ENCODE data around the gene UBE2L6.

Gene UBE2L6

DNA sequence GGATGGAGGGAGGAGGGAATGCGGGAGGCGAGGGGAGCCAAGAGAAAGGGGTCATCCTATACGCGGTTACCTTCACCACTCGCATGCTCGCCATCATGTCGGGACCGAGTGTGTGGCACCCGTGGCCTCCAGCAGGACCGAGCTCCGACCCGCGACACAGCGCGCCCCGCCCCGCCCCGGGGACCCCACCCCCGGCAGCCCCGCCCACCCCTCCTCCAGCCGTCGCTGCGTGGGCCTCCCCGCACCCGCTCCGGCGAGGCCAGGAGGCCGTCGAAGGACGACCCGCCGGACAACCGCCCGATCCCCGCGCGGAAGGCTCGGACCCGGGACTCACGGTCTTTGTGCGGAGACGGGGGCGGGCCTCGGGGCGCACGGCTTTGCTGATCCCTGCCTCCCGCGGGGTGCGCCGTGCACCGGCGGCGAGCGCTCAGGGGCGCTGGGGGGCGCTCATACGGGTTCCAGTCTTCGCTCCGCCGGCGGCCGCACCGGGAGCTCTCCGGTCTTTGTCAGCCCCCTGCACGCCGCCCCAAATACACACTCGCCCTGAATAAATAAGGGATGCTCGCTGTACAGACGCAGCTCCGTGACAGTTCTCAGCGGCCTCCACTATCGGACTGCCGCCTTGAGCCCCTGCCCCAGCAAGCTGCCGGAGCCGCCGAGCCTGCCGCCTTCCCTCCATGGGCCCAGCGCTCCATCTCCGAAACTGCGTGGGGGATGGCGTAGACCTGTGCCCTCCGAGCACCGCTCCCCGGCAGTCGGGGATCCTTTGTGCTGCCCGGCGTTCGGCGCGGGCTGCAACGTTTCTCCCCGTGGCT lies at the start of gene UBE2L6:
Gene UBE2L6, minus strand, starts transcription at position 158 of the 815 bp plus-strand sequence. Its CDS starts 61 bp downstream, at position 97.
- peak; percentile 45 to 69 for DNase-seq

DNA sequence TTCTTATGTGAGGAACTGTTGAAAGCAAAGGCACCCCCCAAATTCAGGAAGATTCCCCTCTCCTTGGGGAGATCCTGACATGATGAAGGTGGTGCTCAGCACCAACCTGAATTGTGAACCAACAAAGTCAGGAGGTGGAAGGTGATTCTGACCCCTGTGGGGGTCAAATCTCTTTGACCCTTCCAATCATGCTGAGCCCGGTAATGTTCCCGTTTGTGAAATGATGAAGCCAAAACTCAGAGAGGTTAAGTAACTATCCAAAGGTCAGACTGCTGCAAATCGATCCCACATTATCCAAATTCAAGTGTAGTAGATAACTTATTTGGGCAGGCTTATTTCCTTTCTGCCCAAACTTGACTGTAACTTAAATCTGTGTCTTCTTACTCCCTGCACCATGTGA lies 49.1 kb upstream of the UBE2L6 start:
- DNase-seq = no peak

DNA sequence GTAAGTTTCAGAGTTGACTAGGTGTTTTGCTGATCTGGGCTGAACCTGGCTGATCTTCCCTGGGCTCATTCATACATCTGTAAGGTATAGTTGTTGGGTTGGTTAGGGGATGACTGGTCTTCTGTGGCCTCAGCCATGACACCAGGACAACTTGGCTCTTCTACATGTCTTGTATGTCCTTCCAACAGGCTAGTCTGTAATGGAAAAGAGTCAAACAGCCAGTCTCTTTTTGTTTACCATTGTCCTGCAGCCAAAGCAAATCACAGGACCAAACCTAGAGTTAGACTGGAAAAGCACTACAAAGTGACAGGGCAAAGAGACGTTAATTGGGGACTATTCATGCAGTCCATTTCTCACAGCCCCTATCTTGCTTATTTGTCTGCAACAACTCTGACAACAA lies 47.8 kb upstream of the UBE2L6 start:
- no peak for DNase-seq

DNA sequence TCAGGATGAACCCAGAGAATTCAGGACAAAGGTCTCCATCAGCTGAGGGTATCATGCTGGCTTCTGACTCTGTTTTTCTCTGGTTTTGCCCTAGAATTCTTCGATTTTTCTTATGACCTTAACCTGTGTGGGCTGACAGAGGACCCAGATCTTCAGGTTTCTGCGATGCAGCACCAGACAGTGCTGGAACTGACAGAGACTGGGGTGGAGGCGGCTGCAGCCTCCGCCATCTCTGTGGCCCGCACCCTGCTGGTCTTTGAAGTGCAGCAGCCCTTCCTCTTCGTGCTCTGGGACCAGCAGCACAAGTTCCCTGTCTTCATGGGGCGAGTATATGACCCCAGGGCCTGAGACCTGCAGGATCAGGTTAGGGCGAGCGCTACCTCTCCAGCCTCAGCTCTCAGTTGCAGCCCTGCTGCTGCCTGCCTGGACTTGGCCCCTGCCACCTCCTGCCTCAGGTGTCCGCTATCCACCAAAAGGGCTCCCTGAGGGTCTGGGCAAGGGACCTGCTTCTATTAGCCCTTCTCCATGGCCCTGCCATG lies 46.8 kb upstream of the UBE2L6 start:
- DNase-seq = no peak

DNA sequence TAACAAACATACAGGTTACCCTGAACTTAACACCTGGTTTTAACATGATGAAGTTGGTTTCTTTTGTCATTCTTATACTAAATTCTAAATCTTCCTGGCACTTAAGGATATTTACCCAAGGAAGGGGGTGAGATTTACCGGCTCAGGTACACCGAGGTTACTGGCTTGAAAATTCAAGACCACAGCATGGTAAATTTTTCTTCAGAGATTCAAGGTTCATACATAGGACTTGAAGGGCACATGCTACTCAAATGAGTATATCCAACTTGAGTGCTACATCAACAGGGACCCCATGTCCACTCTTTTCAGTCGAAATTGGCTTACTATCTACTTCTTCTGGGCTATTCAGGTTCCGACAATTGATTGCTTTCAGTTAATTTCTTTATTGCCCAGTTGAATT lies 42.7 kb upstream of the UBE2L6 start:
- no peak for DNase-seq

DNA sequence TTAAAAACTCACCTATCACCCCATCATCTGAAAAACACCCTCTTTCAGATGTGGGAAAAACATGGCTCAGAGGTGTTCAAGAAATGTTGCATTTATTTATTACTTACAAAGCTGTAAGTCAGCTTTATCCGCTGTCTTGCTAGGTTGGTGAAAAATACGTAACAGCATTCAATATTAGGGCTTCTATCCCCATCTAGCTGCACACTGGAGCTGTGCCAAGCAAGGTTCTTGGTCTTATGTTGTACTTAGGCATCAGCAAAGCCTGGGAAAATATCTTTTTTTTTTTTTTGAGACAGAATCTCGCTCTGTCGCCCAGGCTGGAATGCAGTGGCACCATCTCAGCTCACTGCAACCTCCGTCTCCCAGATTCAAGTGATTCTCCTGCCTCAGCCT lies 37.6 kb upstream of the UBE2L6 start:
- no peak for DNase-seq

DNA sequence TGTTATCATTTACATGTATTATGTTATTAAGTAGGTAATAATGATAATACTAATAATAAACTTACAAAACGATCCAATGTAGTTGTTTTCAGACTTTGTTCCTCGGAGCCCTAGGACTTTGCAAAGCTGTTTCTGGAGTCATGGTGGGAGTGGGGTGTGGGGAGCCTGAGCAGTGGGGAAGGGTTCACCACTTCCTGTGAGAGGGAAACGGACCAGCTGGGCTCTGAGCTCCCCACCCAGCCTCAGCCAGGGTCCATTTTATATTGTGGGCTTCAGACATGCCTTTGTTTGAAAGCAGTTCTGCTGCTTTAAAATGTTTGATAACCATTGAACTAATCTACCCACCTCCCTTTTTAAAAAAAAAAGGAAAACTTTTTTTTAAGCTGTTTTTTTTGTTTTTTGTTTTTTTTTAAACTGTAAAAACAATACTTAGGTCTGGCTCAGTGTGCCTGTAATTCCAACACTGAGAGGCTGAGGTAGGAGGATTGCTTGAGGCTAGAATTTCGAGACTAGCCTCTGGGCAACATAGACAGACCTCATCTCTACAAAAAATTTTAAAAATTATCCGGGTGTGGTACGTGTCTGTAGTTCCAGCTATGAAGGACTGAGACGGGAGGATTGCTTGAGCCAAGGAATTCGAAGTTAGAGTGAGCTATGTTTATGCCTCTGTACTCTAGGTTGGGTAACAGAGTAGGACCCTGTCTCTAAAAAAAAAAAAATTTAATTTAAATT lies 37.0 kb upstream of the UBE2L6 start:
- no peak for DNase-seq

DNA sequence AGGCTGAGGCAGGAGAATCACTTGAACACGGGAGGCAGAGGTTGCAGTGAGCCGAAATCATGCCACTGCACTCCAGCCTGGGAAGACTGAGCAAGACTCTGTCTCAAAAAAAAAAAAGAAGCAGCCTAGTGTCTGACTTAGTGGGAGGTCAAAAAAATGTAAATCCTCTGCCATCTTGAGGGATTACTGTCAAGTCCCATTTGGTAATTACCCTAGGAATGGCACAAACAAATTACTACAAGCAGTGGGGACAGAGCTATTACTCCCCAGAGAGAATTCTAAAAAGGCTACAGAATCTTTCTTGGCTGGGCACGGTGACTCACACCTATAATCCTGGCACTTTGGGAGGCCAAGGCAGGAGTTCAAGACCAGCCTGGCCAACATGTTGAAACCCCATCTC lies 33.8 kb upstream of the UBE2L6 start:
- DNase-seq = no peak

DNA sequence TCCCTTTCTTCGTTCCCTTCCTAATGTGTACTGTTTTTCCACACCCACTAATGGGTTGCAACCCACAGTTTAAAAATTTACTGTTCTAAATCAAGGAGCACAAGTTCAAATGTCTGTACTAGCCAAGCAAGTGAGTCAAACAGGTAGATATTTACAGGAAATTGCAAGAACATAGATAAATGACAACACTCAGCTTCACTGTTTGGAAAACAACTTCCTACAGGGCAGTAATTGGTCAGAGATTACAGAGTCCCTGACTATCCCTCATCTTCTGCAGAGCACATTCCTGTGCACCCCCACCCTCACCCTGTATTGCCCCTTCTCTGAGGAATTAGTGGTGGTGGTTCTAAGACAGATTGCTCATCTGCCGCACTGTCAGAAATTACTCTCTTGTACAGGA lies 31.9 kb upstream of the UBE2L6 start:
- no peak for DNase-seq

DNA sequence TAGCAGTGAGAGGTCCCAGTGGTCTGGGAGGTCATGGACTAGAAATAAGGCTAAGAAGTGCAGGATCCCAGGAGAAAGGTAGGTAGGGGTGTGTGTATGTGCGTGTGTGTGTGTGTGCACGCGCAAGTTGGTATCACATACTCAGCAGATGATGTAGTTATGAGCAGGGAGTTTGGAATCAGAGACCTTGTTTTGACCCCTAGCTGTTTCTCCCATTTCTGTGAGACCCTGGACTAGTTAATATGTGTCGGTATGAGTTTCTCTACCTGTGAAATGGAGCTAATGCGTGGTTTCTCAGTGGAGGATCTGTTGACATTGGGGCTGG lies 31.3 kb upstream of the UBE2L6 start:
- no peak for DNase-seq

DNA sequence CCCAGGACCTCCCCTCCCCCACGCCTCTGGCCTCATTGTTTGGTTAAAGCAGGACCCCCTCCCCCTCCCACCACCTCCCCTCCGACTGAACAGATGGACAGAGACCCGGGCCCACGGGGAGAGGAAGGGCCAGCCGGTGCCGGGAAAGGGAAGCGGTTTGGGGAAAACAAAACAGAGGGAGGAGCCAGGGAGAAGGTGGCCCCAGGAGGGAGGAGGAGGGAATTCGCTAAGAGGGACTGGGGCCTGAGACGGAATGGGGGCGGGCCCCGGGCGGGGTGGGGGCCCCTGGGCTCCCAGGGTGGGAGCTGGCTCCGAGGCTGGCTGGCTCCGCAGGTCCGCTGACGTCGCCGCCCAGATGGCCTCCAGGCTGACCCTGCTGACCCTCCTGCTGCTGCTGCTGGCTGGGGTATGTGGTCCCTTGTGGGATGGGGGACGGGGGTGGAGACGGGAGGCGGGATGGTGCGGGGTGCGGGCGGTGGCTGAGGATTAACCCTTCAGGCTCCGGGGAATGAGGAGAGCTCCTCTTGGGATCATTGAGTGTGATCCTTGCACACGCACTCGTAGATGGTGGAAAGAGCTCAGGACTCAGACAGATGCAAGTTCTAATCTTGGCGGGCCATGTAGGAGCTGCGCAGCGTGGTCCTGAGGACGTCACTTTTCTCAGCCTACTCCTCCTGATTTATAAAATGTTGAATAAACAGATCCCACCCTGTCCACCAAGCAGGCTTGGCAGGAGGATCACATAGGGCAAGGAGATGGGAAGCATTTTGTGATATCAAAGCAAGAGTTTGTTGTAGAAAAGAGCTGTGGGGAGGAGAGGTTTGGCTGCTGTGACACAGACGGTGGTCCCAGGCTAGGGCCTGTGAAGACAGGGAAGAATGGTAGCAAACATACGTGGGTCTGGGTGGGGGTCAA lies 30.7 kb upstream of the UBE2L6 start:
- no peak for DNase-seq

DNA sequence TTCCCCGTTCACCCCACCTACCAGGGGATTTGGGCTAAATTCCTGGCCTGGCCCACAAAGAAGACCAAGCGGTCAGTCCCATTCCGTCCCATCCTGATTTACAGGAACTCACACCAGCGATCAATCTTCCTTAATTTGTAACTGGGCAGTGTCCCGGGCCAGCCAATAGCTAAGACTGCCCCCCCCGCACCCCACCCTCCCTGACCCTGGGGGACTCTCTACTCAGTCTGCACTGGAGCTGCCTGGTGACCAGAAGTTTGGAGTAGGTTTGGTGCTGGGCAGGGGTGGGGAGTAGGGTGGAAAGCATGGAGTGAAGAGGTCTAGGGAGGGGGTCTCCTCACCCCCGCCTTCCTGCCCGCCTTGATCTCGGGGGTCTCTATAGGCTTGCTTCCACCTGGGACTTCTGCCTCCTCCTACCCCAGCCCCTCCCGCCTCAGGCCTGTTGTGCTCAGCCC lies 30.0 kb upstream of the UBE2L6 start, which contains the start of gene SERPING1:
Gene SERPING1, plus strand, starts transcription at position 225 of the 455 bp plus-strand sequence. CDS start 586 bp downstream, outside the sequence.
- DNase-seq = no peak

DNA sequence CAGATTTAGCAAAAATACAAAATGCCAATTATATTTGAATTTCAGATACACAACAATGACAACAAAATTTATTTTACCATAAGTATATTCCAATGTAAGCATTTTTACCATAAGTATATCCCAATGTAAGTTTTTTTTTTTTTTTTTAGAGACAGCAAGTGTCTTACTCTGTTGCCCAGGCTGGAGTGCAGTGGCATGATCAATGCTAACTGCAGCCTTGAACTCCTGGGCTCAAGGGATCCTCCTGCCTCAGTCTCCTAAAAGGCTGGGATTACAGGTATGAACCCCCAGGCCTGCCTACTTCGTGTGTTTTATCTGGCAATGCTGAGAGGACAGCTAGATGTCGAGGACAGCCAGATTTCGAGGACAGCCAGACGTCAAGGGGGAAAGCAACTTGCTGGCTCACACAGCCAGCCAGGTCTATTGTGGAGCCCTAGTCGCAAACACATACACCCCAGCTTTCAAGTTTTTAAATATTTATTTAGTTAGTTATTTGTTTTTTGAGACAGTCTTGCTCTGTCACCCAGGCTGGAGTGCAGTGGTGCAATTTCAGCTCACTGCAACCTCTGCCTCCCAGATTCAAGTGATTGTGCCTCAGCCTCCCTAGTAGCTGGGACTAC lies 28.9 kb upstream of the UBE2L6 start:
- DNase-seq = no peak

DNA sequence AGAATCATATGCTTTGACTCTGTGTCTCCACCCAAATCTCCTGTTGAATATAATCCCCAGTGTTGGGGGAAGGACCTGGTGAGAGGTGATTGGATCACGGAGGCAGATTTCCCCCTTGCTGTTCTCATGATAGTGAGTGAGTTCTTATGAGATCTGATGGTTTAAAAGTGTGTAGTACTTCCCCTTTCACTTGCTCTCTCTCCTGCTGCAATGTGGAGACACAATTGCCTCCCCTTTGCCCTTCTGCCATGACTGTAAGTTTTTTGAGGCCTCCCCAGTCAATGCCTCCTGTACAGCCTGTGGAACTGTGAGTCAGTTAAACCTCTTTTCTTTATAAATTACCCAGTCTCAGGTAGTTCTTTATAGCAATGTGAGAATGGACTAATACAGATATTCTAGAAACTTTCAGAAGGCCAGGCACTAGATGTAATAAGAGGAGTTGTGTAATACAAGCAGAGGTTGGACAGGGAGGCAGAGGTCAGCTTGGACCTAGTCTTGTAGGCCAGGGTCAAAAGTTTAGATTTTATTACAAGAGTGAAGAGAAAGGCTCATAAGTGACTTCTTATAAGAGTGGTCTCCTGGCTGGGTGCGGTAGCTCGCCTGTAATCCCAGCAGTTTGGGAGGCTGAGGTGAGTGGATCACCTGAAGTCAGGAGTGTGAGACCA lies 20.7 kb upstream of the UBE2L6 start:
- DNase-seq = no peak

DNA sequence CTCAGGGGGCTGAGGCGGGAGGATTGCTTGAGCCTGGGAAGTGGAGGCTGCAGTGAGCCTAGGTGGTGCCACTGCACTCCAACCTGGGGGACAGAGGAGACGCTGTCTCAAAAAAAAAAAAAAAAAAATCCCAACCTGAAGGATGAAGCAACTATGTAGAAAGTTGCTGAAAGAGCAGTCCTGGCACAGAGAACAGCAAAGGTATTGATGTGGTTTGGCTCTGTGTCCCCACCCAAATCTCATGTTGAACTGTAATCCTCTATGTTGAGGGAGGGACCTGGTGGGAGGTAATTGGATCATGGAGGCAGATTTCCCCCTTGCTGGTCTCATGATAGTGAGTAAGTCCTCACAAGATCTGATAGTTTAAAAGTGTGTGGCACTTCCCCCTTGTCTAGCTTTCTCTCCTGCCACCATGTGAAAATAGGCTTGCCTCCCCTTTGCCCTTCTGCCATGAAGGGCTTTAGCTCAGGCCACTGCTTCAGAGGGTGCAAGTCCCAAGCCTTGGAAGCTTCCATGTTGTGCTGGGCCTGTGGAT lies 19.3 kb upstream of the UBE2L6 start:
- DNase-seq = no peak

DNA sequence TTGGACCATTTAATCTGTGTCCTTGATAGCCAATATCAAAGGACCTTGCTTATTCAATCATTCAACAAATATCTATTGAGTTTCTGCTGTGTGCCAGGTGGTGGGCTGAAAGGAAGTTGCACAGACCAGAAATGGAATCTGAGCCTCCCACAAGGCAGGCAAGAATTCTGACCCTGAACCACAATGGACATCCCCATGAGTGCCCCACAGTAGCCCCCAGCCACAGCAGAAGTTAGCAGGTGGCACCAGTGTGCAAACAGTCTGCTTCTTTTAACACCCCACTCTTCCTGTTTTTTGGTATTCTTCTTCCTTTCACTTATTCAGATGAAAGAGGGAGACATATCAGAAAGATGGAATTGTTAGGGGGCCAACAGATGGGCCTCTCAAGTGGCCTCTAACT lies 17.8 kb upstream of the UBE2L6 start:
- no peak for DNase-seq

DNA sequence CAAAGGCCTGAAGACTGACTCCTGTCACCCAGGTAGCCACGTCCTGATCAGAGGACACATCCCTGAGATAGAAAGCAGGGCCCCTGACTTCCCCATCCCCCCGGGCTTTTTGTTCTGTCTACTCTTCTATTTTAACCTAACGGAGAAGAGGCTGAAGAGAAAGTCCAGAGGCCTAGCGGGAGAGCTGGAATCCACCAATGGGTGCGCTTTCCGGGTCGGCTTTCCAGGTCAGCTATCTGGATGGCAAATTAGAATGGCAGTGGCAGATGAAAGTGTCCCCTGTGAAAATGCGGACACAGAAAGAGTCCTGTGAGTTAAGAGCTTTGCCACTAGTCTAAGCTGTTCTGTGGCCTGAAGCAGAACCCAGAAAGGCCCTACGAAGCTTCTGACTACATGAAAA lies 16.9 kb upstream of the UBE2L6 start:
- DNase-seq = no peak

DNA sequence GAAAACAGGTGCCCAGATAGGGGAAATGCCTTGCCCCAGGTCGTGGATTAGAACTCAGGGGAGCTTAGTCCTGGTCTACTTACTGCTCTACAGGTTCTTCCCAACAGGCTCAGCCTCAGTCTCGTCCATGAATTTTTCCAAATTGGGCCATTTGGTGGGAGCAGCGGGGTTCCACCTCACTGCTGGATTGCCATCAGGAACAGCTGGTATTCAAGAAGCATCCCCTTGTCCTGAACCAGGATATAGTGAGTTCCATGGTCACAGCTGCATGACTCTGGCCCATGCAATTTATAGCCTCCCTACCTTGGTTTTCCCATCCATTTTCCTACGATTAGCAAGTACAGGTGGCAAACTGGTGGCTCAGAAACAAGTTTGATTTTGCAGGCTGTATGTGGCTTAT lies 6.6 kb upstream of the UBE2L6 start:
- no peak for DNase-seq

DNA sequence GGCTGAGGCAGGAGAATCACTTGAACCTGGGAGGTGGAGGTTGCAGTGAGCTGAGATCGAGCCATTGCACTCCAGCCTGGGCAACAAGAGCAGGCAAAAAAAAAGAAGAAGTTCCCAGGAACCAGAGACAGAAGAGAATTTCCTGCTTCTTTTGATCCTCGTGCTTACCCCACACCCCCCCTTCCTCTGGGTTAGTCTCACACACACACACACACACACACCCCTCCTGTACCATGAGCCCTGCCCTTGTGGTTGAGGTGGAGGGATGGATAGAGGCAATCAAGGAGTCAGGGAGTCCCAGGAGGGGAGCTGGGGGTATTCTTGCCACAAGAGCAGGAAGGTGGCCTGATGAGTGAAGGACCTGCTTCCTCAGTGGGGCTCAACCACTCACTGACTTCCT lies 4.1 kb upstream of the UBE2L6 start:
- no peak for DNase-seq

DNA sequence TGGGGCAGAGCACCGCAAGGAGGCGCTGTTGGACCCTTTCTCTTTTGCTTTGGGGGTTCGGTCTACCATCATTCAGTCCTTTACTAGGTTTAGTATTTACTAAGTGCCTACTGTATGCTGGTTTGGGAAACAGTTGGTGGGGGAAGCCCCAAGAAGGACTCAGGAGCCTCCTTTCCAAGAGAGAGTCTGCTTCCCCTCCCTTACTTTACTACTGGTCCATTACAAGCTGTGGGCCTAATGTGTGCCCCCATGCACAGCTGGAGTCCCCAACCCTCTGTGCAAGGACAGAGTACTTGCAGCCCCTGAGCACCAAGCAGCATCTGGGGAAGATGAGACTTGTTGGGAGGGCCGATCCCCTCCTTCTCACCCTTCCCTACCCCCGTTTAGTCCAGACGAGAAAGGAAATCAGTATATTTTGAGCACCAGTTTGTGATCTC lies 876 bp upstream of the UBE2L6 start:
- peak in 1 of 2 experiments; percentile 70 for DNase-seq

DNA sequence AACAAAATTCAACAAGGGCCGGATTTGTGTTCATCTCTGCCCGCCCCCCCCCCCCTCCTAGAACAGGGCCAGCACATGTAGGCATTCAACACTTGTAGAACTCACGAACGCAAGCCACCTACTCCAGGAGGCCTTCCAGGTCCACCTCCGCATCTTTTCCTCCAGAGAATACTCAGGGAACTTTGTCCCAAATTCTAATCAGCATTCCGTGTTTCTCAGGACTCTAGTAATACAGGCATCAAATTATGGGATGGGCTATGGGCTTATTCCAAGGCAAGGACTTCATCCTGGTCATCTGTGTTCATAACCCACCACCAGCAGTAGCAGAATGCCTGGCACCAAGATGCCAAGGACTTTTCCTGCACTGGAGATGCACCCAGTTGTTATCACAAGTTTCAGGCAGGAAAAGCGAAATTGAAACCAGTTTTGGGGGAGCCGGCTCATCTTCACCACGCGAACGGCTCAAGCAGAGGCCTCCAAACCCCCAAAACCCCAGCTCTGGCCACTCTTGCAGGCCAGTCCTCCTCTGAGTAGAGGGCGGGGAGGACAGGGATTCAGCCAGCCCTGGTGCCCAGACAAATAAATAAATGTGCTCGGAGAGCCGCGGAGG lies 462 bp downstream of the UBE2L6 start:
- no peak for DNase-seq

All from NCI-H1930 (cell line).